Measurements from ENCODE around the gene ASAP2.
"Not testable (repeated sequence)": the region's sequence is repeated elsewhere in the genome, so short reads cannot be mapped to it uniquely, and the experiment has no call there.

ASAP2 gene

DNA sequence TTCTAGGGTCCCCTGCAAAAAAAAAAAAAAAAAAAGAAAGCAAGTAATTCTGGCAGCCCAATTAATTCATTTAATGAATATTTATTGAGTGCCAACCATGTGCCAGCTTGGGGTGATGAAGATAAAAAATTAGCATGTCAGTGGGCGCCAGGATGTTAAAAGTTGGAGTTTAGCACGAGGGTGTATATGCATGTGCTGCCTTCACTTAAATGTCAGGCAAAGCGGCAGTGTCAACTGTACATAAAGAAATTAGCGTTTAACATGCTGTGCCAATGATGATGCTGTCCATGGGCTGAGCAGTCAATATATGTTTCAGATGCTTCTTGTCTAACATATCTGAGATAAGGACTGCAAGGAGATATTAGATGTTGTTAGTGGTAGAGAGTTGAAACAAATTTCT lies 49.5 kb downstream of the ASAP2 start:
- DNase-seq, result no peak

DNA sequence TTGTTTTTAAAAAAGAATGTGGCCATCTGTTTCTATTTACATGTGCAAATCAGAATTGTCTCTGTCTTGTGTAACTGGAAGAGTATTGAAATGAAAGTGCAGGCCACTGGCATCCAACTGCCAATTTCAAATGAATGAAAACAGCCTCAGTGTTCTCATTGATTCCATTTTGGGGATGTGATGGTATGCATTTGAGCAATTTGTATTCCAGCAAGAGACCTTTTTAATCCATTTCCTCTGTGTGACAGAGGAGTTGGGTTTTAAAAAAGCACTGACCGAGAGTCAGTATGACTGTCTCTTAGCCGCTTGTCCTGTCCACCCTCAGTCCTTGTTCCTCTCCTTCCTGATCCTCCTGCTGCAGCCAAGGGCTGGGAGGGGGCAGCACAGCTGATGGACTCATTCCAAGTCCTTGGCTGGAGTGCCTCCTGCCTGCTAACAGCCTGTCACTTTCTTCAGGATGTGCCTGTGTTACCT lies 50.0 kb downstream of the ASAP2 start:
- no peak for DNase-seq

GRCh38 chr2:9258501-9258900 lies 51.9 kb downstream of the ASAP2 start:
- DNase-seq, result no peak

DNA sequence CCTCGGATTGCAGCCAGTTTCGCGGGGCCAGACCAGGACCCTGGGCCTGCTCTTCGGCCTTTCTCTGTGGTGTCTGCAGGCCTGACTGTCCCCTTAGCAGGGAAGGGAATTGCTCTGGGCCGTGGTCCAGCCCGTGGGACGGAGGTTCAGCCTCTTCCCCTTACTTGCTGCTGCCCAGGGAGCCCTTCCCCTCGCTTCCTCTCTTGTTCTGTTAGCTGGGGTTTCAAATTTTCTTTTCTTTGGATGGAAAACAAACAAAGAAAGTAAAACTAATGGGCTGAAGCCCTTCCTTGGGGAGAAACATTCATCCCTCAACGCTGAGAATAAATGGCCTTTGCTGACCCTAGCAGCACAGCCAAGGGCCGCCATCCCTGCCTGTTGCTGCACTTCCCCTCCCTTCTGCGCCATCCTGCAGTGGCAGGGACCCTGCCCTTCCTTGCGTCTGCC lies 52.4 kb downstream of the ASAP2 start:
- no peak for DNase-seq

DNA sequence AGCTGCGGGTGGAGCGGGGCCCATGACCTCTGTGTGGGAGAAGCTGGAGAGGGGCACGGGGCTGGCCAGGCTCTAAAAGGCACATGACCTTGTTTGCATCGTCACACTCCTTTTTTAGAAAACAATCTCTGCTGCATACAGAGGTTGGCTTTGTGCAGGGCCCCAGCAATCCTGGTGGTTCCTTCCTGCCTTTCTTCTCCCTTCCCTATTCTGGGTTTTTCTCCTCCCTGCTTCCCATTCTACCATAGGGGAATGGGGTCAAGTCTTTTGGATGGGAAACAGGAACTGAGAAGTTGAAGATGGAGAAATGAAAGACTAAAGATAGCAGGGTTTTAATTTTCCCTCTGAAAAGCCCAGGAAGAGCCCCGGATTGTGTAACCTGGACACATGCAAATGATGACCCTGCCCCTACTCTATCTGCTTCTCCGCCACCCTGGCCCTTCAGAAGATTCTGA lies 53.9 kb downstream of the ASAP2 start:
- DNase-seq, result no peak

GRCh38 chr2:9261231-9261883 lies 54.7 kb downstream of the ASAP2 start:
- no peak for DNase-seq

DNA sequence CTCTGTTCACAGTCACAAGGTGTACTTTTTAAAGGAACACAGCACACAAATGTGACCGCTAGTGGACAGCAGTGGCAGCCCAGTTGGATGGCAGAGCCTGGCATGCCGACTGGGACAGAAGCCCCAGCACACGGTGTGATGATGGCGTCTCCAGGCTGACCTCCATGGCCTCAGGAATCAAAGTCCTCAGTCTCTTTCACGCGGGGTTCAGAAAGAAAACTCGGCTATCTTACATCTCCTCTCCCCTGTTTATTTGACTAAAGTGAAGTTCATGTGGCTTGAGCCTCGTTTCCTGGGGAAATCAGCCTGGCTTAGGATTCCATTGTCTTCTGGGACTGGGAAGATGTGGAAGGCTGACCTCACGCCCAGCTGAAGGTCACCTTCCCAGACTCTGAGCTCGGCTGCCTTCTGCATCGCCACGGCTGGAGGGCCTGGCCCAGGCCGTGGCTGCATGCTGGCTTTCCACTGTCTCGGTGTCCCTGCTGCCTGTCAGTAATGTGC lies 56.1 kb downstream of the ASAP2 start:
- no peak for DNase-seq

DNA sequence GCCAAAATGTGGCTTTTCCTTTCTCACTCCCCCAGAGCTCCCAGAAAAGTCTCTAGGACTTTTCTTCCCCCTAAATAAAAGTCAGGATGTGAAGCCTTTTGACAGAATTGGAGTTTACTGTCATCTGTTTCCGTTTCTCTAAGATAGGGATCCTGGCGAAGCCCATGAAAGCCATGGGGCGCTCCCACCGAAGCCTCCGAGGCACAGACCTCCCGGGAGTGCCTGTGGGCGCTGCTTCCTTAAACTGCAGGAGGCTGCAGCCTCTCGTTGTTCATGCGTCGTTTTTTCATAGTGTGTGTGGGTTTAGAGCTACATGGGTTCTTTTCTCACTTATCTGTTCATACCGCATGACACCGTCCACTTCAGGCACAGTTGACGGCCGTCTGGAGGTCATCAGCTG lies 56.8 kb downstream of the ASAP2 start:
- DNase-seq, result no peak

DNA sequence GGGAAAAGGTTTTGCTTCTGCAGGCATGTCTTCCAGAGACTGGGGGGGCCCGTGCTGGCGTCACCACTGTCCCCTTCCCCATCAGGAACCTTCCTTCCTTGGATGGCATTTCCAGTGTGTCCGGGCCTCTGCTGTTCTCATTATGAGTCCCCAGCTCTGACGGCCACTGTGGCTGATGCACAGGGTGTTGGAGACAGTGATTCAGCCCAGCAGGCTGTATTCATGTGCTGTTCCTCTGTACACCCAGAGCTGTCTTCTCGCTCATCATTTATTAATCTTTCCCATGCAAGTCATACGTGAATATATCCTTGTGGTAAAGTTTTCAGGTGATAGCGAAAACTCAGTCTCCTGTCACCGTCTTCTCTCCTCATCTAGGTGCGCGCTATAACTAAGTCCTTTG lies 57.7 kb downstream of the ASAP2 start:
- DNase-seq, result no peak

- DNase-seq, result no peak
Observed at GRCh38 chr2:9266711-9267110, 60.1 kb downstream of the ASAP2 start.

GRCh38 chr2:9267286-9267685 lies 60.7 kb downstream of the ASAP2 start:
- not testable (repeated sequence) for DNase-seq

DNA sequence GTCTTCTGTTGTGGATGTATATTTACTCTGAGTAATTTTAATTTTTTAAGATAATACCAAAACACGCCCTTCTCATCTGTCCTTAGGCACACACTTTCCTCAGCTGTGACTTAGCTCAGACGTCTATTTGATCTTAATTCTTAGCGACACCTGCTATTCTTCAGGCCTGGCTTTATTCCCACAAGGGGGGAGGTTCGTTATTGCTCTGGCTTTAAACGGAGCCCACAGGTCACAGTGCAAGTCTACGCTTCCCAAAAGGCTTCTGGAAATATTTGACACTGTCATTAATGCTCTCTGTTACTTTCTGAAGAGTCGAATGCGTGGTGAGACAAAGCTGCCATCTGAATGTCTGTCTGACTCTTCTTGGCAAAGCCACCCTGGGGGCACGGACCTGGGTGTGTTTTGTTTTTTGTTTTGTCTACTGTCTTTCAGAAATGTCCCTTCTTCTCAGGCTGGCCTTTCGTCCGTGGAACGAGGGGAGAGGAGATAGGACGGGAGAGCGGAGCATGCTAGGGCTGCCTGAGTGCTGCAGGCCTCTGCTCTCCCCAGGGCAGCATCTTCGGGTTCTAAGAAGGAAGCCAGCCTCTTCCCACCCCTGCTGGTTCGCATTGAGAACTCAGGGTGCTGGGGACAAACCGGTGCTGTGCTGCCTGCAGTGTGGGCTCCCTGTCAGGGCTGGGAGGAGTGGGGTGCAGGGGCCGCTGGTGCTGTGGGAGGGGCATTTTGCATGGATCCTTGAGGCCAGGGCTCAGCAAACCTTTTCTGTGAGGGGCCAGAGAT lies 61.9 kb downstream of the ASAP2 start:
- DNase-seq, result no peak

- no peak for DNase-seq
Observed at GRCh38 chr2:9269295-9269694, 62.7 kb downstream of the ASAP2 start.

DNA sequence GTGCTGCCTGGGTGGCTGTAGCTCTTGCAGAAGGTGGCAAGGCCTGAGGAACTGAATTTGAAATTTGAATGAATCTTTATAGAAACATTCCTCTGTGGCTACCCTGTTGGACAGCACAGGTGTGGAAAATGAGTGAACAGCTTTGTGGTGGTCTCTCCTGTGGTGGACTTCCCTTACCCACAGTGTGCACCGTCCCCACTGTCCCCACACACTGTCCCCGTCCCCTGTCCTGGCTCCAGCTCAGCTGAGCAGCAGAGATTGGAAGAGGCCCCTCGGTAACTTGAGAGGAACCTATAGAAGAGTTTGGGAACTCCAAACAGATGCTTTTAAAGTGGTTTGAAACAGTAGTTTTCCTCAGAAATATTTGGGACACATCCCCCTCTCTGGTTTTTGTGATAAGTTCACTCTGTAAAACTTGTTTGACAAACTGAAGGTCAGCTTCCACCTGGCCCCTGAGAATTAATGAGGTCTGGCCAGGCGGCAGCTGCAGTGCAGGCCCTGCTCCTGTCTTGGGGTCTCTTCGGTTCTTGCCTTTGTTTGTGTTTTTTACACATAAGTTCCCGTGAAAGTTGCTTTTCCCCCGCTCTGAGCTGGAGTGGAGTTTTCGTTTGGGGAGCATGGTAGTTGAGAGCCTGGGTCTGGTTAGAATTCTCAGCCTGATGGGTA lies 63.2 kb downstream of the ASAP2 start:
- no peak for DNase-seq

DNA sequence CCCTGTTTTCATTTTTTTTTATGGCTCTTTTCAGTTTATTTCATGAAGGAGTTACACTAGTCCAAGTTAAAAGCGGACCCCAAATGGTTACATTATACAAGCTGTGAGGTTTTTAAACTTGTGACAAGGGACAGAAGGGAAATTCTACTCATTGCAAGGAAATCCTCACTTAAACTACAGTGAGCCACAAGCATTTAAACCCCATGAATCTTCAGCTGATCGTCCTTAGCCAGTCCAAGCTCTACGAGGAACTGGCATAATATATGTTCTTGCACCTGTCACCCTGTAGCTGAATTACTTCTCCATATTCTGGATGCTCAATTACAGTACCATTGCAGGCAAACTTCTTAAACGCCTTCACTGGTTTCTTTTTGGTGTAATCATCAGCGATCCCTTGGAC lies 64.5 kb downstream of the ASAP2 start:
- no peak for DNase-seq

DNA sequence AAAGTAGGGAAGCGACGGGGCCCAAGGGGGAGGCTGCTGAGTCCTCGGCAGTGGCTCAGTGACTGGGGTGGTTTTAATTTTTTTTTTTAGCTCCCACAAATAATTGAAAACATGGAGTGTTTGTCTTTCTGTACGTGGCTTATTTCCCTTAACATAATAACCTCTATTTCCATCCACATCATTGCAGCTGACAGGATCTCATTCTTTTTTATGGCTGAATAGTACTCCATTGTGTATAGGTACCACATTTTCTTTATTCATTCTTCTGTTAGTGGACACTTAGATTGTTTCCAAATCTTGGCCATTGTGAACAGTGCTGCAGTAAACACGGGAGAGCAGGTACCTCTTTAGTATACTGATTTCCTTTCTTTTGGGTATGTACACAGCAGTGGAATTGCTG lies 65.1 kb downstream of the ASAP2 start:
- DNase-seq, result no peak

GRCh38 chr2:9273486-9274130 lies 67.0 kb downstream of the ASAP2 start:
- DNase-seq, result no peak

GRCh38 chr2:9274701-9275343 lies 68.2 kb downstream of the ASAP2 start:
- DNase-seq, result no peak

DNA sequence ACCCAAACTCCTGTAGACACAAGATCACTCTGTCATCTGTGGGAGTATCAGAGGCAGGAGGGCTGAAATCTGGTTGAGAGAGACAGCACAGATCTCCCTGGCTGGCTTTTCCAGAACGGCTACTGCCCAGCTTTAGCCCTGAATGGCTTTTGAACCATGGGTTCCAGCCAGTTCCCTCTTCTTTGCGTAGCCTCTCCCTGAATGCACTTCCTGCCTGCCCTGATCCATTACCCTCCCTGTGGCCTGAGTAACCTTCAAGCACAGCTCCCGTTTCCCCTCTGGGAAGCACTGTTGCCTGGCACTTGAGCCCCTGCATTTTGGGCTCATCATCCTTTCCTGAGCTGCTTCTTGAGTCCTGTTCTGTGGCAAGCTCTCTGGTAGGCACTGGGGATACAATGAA lies 68.8 kb downstream of the ASAP2 start:
- DNase-seq, result no peak

- DNase-seq, result no peak
Observed at GRCh38 chr2:9276074-9276473, 69.5 kb downstream of the ASAP2 start.

DNA sequence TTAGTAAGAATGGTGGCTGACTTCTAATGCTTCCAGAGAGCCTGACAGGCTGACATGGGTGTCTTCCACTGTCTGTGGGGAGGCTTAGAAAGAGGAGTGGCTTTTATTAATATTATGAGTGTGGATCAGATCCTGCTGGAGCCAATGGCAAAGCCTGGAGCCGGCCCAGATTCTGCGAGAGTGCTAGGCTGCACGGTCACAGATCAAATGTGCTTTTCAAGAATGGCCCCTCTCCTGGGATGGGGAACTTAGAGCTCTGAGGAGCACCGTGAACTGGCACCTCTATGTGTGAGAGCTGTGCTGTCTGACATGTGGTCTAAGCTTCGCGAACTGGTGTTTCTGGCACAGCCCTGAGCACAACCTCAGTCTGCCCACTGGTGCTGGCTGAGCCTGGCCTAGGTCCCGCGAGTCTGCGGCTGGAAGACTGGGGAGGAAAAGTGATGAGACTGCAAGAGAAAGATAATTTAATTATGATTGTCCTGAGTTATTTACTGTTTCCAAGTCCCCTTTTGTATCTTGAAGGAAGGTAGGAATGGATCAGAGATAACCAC lies 70.4 kb downstream of the ASAP2 start:
- no peak for DNase-seq

DNA sequence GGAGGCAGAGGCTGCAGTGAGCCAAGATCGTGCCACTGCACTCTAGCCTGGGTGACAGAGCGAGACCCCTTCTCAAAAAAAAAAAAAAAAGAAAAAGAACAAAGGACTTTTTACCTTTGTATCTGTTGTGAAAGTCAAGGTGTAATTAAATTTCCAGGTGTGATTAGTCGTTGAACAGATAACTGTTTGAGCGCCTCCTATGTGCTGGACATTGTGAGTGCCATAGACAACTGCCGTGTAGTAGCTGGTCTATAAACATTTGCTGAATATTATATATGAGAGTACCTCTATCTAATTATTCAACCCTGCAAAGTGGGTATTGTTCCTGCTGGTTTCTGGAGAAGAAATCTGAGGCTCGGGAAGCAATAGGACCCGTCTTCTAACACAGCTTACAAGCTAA lies 71.8 kb downstream of the ASAP2 start:
- DNase-seq, result no peak

Data from activated CD8-positive, alpha-beta memory T cell treated with anti-CD3 and anti-CD28 coated beads, Interleukin-2, amount 50 U/mL, for 48 hours (primary cell).